Thoracic aorta endothelial cell (primary cell): ENCODE data around the gene CCDC74A. TPM values are rescaled to one million over a fixed set of nuclear protein-coding genes. Genes with fewer than 3 reads are reported as not detected.

Experiments
- total RNA-seq: library from RNA; depleted of rRNA; stranded (reverse); fragments of >200 nt; gene quantifications from 2 replicates; pipeline ENCODE4 v1.2.3, GENCODE V29; 2012

The CCDC74A gene
- 3.9 and 5.6 TPM in 2 replicates for total RNA-seq

DNA sequence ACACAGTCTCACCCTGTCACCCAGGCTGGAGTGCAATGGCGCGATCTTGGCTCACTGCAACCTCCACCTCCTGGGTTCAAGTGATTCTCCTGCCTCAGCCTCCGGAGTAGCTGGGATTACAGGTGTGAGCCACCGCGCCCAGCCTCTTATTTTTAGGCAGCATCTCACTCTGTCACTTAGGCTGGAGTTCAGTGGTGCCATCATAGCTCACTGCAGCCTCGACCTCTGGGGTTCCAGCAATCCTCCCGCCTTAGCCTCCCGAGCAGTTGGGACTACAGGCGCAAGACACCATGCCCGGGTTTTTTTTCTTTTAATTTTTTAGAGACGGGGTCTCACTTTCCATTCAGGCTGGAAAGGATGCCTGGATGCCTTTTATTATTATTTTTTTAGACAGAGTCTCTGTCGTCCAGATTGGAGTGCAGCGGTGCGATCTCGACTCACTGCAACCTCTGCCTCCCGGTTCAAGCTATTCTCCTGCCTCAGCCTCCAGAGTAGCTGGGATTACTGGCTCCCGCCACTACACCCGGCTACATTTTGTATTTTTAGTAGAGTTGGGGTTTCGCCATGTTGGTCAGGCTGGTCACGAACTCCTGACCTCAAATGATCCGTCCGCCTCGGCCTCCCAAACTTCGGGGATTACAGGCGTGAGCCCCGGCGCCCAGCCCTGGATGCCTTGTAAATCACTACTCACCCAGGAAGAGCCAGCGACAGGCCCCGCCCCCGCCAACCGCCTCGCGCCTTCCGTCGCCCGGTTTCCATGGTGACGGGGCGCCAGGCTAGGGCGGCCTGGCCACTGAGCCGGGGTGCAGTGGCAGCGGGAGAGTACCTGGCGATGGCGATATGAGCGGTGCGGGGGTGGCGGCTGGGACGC, at the start of gene CCDC74A:
Gene CCDC74A, plus strand, starts transcription at position 758 of the 871 bp plus-strand sequence. Its CDS starts 83 bp downstream, at position 841.

DNA sequence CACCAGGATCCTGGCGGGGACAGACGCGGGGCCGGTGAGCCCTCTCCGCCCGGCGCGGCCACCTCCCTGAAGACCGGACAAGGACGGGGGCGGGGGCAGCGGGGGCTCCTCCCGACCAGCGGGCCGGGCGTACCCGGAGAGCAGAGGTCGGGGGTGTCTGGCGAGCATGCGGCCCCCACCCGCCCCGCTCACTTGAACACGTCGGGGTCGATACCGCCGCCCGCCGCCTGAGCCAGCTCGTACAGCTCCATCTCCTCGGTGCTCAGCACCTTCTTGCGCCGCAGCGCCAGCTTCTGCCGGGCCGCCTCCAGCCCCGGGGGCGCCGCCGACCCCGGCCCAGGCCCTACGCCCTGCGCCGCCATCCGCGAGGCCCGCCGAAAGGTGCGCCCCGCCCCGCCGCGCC, 35.7 kb upstream of the CCDC74A start, which contains the start of gene MZT2A:
Gene MZT2A, minus strand, starts transcription at position 383 of the 403 bp plus-strand sequence. Its CDS starts 21 bp downstream, at position 362.

Other genes starting within 250 kb of the CCDC74A start
- gene RAB6D, start 163.7 kb upstream of the CCDC74A start, total RNA-seq = 0.07 TPM in 1 of 2 replicates, not detected in the other
- gene TUBA3D, start 51.8 kb upstream of the CCDC74A start, total RNA-seq = not detected in 2 replicates
- 66.1 and 84.0 TPM in 2 replicates for gene MZT2A, start 35.5 kb upstream of the CCDC74A start, total RNA-seq